Measurements from ENCODE around the gene KRT6A.
"Not testable (repeated sequence)": the region's sequence is repeated elsewhere in the genome, so short reads cannot be mapped to it uniquely, and the experiment has no call there.

The KRT6A gene

GRCh38 chr12:52508211-52508610 is 15.2 kb upstream of the KRT6A start:
- CTCF ChIA-PET: interaction anchor here (0.8 to 1.7 kb wide), 3 partner anchors 13 to 23 kb away, joined by 3 to 5 read pairs (median 3); partner anchors contain the start of genes KRT5 and KRT6A
- DNase-seq (ENCODE audit: extremely low spot score): no peak
- POLR2A ChIA-PET: no interaction called here
- no peak for TF ChIP-seq CTCF (IDR thresholded peaks at IDR 0.05; ENCODE audit: control extremely low read depth, extremely low read depth, low read depth, missing control alignments)

GRCh38 chr12:52506858-52507715 is 14.0 kb upstream of the KRT6A start:
- TF ChIP-seq CTCF (IDR thresholded peaks at IDR 0.05; ENCODE audit: control extremely low read depth, extremely low read depth, low read depth, missing control alignments): peak; percentile 45
- POLR2A ChIA-PET: no interaction called here
- CTCF ChIA-PET: interaction anchor here (0.8 to 1.7 kb wide), 6 partner anchors 9 to 48 kb away, joined by 3 to 6 read pairs (median 3); partner anchors contain the start of genes KRT5 and KRT6A
- DNase-seq (ENCODE audit: extremely low spot score): no peak

- ChIA-PET POLR2A (no interaction called here), CTCF (no interaction called here)
- TF ChIP-seq CTCF (IDR thresholded peaks at IDR 0.05; ENCODE audit: control extremely low read depth, extremely low read depth, low read depth, missing control alignments): no peak
- DNase-seq (ENCODE audit: extremely low spot score): no peak
Measured at GRCh38 chr12:52502877-52503276, 9.8 kb upstream of the KRT6A start.

GRCh38 chr12:52501490-52501889 is 8.4 kb upstream of the KRT6A start:
- CTCF ChIA-PET: no interaction called here

GRCh38 chr12:52500574-52500973 is 7.5 kb upstream of the KRT6A start:
- CTCF ChIA-PET; DNase-seq (ENCODE audit: extremely low spot score); POLR2A ChIA-PET: not testable (repeated sequence)

More at GRCh38 chr12:52501490-52501889, 8.4 kb upstream of the KRT6A start:
- TF ChIP-seq CTCF (IDR thresholded peaks at IDR 0.05; ENCODE audit: control extremely low read depth, extremely low read depth, low read depth, missing control alignments): no peak
- POLR2A ChIA-PET: no interaction called here
- DNase-seq (ENCODE audit: extremely low spot score): no peak

GRCh38 chr12:52499806-52500560 is 6.9 kb upstream of the KRT6A start:
- DNase-seq (ENCODE audit: extremely low spot score): no peak
- ChIA-PET CTCF (no interaction called here), POLR2A (no interaction called here)
- no peak for TF ChIP-seq CTCF (IDR thresholded peaks at IDR 0.05; ENCODE audit: control extremely low read depth, extremely low read depth, low read depth, missing control alignments)

GRCh38 chr12:52498946-52499345 is 5.9 kb upstream of the KRT6A start:
- CTCF ChIA-PET: no interaction called here
- no peak for TF ChIP-seq CTCF (IDR thresholded peaks at IDR 0.05; ENCODE audit: control extremely low read depth, extremely low read depth, low read depth, missing control alignments)
- POLR2A ChIA-PET: no interaction called here
- no peak for DNase-seq (ENCODE audit: extremely low spot score)
